NB4 (cell line): Measurements from ENCODE around the gene PACSIN3.

Experiments
- CTCF ChIP-seq: IDR thresholded peaks from one replicate; pipeline ENCODE4 v1.5.1; 2012; ENCODE audit warnings: low read depth, low read length
- MAX ChIP-seq: IDR thresholded peaks from 2 replicates; pipeline ENCODE4 v1.6.1; 2011; ENCODE audit warnings: low read depth, low read length

GRCh38 chr11:47163193-47163592, 23.0 kb downstream of the PACSIN3 start:
- no peak for TF ChIP-seq CTCF
- TF ChIP-seq MAX, result no peak
